B cell (primary cell): ENCODE measurements around the gene SHD. TPM values are rescaled to one million over a fixed set of nuclear protein-coding genes. Genes with fewer than 3 reads are reported as not detected.

Experiments used
- ATAC-seq: fragments of 200-7000 bp; cut with Tn5 transposase; one replicate; pipeline ENCODE4 v1.10.0; 2021; ENCODE audit warnings: low read depth, mild to moderate bottlenecking, moderate number of reproducible peaks, moderate library complexity
- CTCF ChIA-PET: fragments of 350-600 bp; sonication (Branson Sonifier 250); formaldehyde crosslinking; loops from one replicate; lab custom pipeline; 2021; ENCODE audit warnings: antibody characterized with exemption, inconsistent platforms; lab: Charles Lee
- POLR2A ChIA-PET: fragments of 350-600 bp; sonication (Branson Sonifier 250); formaldehyde crosslinking; loops from one replicate; lab custom pipeline; 2021; ENCODE audit warnings: antibody characterized with exemption; lab: Charles Lee
- DNase-seq: peaks from one replicate; pipeline ENCODE4 v3.0.0; 2013
- H2AFZ ChIP-seq: 2 replicates; pipeline ENCODE4 v1.6.1; 2012; ENCODE audit warnings: mild to moderate bottlenecking, low read depth, low read length; ENCODE audit not compliant: insufficient read depth, poor library complexity, severe bottlenecking
- H3K27ac ChIP-seq, 2 donors: 1 replicate in 1 of 2; 2 replicates in 1 of 2; pipeline ENCODE4 v1.5.1; 2012 to 2013; ENCODE audit warnings: low read length in 2 of 2, mild to moderate bottlenecking in 2 of 2, moderate library complexity in 1 of 2
- H3K27me3 ChIP-seq, 4 experiments: fragments of 200-600 bp in 1 of 4; sonication (generic) in 1 of 4; replicated peaks in 1 of 4; 1 replicate in 2 of 4; 2 replicates in 2 of 4; pipeline versions ENCODE4 v1.6.1 to v1.7.0; 2013 to 2016; ENCODE audit warnings: low read length in 3 of 4, mild to moderate bottlenecking in 2 of 4, mixed read lengths in 1 of 4, moderate library complexity in 1 of 4; ENCODE audit not compliant: insufficient read depth in 4 of 4, control insufficient read depth in 3 of 4; ENCODE audit errors: control extremely low read depth in 1 of 4
- H3K36me3 ChIP-seq, 2 experiments: replicated peaks in 1 of 2; 1 replicate in 1 of 2; 2 replicates in 1 of 2; pipeline versions ENCODE4 v1.6.1 to v1.7.1; 2013; ENCODE audit warnings: low read length in 1 of 2; ENCODE audit not compliant: insufficient read depth in 2 of 2, control insufficient read depth in 1 of 2; ENCODE audit errors: control extremely low read depth in 1 of 2, extremely low read depth in 1 of 2
- H3K4me1 ChIP-seq, 2 donors: fragments of 200-600 bp in 1 of 2; sonication (generic) in 1 of 2; 1 replicate in 1 of 2; 2 replicates in 1 of 2; pipeline versions ENCODE4 v1.5.1 to v1.6.1; 2013 to 2017; ENCODE audit warnings: low read length in 2 of 2; ENCODE audit not compliant: control insufficient read depth in 2 of 2, insufficient read depth in 2 of 2
- H3K4me2 ChIP-seq: replicated peaks from 2 replicates; pipeline ENCODE3; 2012; ENCODE audit warnings: mild to moderate bottlenecking, low read depth, low read length; ENCODE audit not compliant: poor library complexity, severe bottlenecking
- H3K4me3 ChIP-seq, 5 experiments: fragments of 200-600 bp in 1 of 5; sonication (generic) in 1 of 5; 1 replicate in 3 of 5; 2 replicates in 2 of 5; pipeline versions ENCODE4 v1.5.1 to v1.7.0; 2011 to 2016; ENCODE audit warnings: low read length in 4 of 5, mild to moderate bottlenecking in 4 of 5, low read depth in 2 of 5, control low read depth in 1 of 5, moderate library complexity in 1 of 5; ENCODE audit not compliant: insufficient read depth in 1 of 5; ENCODE audit errors: control extremely low read depth in 1 of 5, extremely low read depth in 1 of 5
- H3K79me2 ChIP-seq: fragments of 200-600 bp; sonication (generic); one replicate; pipeline ENCODE4 v1.6.0; 2016; ENCODE audit warnings: low read length; ENCODE audit not compliant: control insufficient read depth, insufficient read depth
- H3K9ac ChIP-seq: fragments of 200-600 bp; sonication (generic); 2 replicates; pipeline ENCODE4 v1.6.1; 2017; ENCODE audit warnings: mild to moderate bottlenecking, low read length, moderate library complexity
- H3K9me3 ChIP-seq, 3 donors: one replicate each; pipeline versions ENCODE4 v1.6.1 to v1.7.1; 2013; ENCODE audit warnings: low read length in 2 of 3; ENCODE audit not compliant: control insufficient read depth in 2 of 3, insufficient read depth in 1 of 3; ENCODE audit errors: control extremely low read depth in 1 of 3
- H4K20me1 ChIP-seq: 2 replicates; pipeline ENCODE4 v1.6.0; 2012; ENCODE audit warnings: mild to moderate bottlenecking, low read length; ENCODE audit not compliant: insufficient read depth, control insufficient read depth, poor library complexity, severe bottlenecking
- H3K27ac Mint-ChIP-seq: one replicate; pipeline ENCODE4 v1.8.0; 2021; ENCODE audit warnings: mixed read lengths
- H3K27me3 Mint-ChIP-seq: one replicate; pipeline ENCODE4 v1.8.0; 2021; ENCODE audit warnings: mixed read lengths
- H3K4me1 Mint-ChIP-seq: one replicate; pipeline ENCODE4 v1.8.0; 2021; ENCODE audit warnings: mixed read lengths
- H3K4me3 Mint-ChIP-seq: one replicate; pipeline ENCODE4 v1.8.0; 2021; ENCODE audit warnings: mixed read lengths
- H3K9me3 Mint-ChIP-seq: one replicate; pipeline ENCODE4 v1.8.0; 2022; ENCODE audit warnings: mixed read lengths; ENCODE audit not compliant: insufficient read depth
- EZH2 ChIP-seq: IDR thresholded peaks from 2 replicates; pipeline ENCODE4 v1.6.1; 2012; ENCODE audit warnings: borderline replicate concordance, low read depth, mild to moderate bottlenecking, moderate library complexity, low read length; ENCODE audit not compliant: insufficient read depth, poor library complexity, severe bottlenecking
- WGBS: methylation state at CpG from one replicate; pipeline ENCODE4 v1.1.5; 2013; ENCODE audit warnings: missing lambda C conversion rate; ENCODE audit not compliant: insufficient coverage; 5-methylcytosine and 5-hydroxymethylcytosine counted together
- intact Hi-C: fragments of 100-400 bp; cut with micrococcal nuclease; formaldehyde crosslinking; loops from one replicate; pipeline ENCODE4 v1.10.0; 2022
- polyA plus RNA-seq: library from polyadenylated mRNA; depleted of rRNA; stranded (reverse); fragments of >200 nt; gene quantifications from 2 replicates; pipeline ENCODE4 v1.2.3, GENCODE V29; 2012
- total RNA-seq, 2 donors: library from RNA; stranded (reverse); fragments of 120-200 nt in 1 of 2; gene quantifications; 1 replicate in 1 of 2; 2 replicates in 1 of 2; pipeline versions ENCODE4 v1.2.3 to v1.2.4, GENCODE V29; 2013 to 2022
- TF ChIP-seq, protein P1 (sequence below): fragments of 200-600 bp; IDR thresholded peaks from one replicate; pipeline ENCODE4 v1.8.0; 2022; ENCODE audit warnings: antibody characterized with exemption, mild to moderate bottlenecking

SHD gene
- total and polyA plus RNA-seq, 2 donors (not counting 1 experiment from before 2014, with no cell fraction given), result 0.17 TPM; not detected in 1

DNA sequence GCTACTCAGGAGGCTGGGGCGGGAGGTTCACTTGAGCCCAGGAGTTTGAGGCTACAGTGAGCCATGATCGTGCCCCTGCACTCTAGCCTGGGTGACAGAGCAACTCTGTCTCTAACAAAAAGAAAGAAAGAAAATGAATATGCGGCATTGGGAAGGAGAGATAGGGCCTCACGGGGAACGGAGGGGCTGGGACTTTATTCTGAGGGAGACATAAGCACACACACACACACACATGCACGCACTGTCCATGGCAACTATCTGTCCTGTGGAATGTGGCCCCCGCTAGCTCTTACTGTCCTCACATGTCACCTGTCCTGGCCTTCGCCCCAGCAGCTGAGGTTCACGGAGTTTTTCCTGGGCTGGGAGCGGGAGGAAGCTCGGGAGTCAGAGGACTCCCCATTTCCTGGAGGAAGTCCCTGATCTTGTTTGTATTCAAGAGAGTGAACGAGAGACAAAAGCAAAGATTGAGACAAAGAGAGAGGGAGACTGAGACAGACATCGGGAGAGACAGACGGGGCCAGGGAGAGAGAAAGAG is 58.9 kb downstream of the SHD start:
- POLR2A ChIA-PET, result interaction anchor here (0.6 kb wide), 2 partner anchors 14 to 17 kb away, joined by 5 to 6 read pairs; no protein-coding TSS in a partner anchor
- intact Hi-C loops, result no loop called here
- TF ChIP-seq EZH2, result no peak
- TF ChIP-seq, protein P1, sequence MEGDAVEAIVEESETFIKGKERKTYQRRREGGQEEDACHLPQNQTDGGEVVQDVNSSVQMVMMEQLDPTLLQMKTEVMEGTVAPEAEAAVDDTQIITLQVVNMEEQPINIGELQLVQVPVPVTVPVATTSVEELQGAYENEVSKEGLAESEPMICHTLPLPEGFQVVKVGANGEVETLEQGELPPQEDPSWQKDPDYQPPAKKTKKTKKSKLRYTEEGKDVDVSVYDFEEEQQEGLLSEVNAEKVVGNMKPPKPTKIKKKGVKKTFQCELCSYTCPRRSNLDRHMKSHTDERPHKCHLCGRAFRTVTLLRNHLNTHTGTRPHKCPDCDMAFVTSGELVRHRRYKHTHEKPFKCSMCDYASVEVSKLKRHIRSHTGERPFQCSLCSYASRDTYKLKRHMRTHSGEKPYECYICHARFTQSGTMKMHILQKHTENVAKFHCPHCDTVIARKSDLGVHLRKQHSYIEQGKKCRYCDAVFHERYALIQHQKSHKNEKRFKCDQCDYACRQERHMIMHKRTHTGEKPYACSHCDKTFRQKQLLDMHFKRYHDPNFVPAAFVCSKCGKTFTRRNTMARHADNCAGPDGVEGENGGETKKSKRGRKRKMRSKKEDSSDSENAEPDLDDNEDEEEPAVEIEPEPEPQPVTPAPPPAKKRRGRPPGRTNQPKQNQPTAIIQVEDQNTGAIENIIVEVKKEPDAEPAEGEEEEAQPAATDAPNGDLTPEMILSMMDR, result no peak
- no peaks in the 10 kb centered on the region for H3K9me3 Mint-ChIP-seq
- DNase-seq (no peak), ATAC-seq (no peak)
- Histone ChIP-seq H3K4me2 (peak overlapping the region; percentile 90), H3K9ac (peak overlapping the region; percentile 65), H3K36me3 (no peaks in the 10 kb centered on the region), H3K4me3 (peak overlapping the region in 4 of 5 experiments; percentile 37 to 70 (median 55)), H3K9me3 (no peaks in the 10 kb centered on the region), H2AFZ (peak overlapping the region; percentile 95), H4K20me1 (no peaks in the 10 kb centered on the region), H3K27ac (peak overlapping the region in 1 of 2 donors; percentile 6), H3K27me3 (no peaks in the 10 kb centered on the region), H3K4me1 (peaks cover 3 to 22% of the 10 kb centered on the region in 2 donors), H3K79me2 (no peaks in the 10 kb centered on the region)
- peak overlapping the region; percentile 88 for H3K4me3 Mint-ChIP-seq
- 34% methylated on average over 5 of the region's 14 CpGs for WGBS
- H3K27me3 Mint-ChIP-seq, result no peaks in the 10 kb centered on the region
- CTCF ChIA-PET, result interaction anchor here (0.7 kb wide), 1 partner anchor 66 kb away, joined by 3 read pairs; no protein-coding TSS in a partner anchor
- H3K4me1 Mint-ChIP-seq, result peaks cover 21% of the 10 kb centered on the region
- peak overlapping the region; percentile 75 for H3K27ac Mint-ChIP-seq
